ENCODE data around the gene MCL1. TPM values are rescaled to one million over a fixed set of nuclear protein-coding genes. Genes with fewer than 3 reads are reported as not detected.
"Not testable (repeated sequence)": the region's sequence is repeated elsewhere in the genome, so short reads cannot be mapped to it uniquely, and the experiment has no call there.

MCL1 gene
- polyA plus RNA-seq, 3 donors = 165 to 212 (median 189) TPM

- DNase-seq (ENCODE audit: extremely low read depth in 1 of 11, low read depth in 9 of 11, low spot score in 4 of 11) = no peak
Observed at GRCh38 chr1:150576794-150577556, 2.4 kb downstream of the MCL1 start.

- DNase-seq (ENCODE audit: extremely low read depth in 1 of 11, low read depth in 9 of 11, low spot score in 4 of 11) = no peak
Observed at GRCh38 chr1:150576367-150576711, 3.1 kb downstream of the MCL1 start.

DNA sequence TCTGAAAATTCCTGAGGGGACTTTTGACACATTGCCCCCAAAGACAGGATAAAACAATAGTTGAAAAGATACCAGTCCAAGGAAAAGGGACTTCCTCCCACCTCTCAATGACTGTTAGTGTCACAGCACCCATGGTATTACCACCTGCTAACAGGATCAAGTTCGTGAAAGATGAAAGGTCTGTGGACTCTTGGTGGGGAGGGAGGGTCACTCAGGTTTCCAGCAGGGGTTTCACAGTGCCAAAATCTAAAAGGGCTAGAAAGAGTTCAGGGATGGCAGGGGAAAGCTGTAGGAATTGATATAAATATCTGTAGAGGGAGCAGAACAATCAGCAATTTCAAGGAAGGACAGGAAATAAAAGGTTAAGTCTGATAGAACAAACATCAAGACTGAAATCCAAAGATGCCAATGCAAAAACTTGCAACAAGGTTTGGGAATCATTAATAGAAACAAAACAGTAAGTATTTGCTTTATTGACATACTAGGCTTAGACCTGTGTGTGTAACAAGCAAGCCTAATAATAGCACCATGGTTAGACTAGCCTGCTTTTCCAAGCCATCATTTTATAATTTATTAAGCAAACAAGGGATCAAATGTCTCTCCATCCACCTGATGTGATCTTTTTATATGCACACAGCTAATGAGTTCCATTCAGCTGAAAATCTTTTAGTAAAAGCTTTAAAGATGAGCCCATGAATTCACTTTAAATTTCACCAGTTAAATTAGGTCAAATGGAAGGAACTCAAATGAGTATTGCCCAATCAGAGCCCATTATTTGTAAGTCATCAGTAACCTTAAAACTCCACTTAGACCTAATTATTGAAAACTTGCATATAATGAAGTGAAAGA is 3.7 kb downstream of the MCL1 start:
- DNase-seq (ENCODE audit: extremely low read depth in 1 of 11, low read depth in 9 of 11, low spot score in 4 of 11) = no peak

DNA sequence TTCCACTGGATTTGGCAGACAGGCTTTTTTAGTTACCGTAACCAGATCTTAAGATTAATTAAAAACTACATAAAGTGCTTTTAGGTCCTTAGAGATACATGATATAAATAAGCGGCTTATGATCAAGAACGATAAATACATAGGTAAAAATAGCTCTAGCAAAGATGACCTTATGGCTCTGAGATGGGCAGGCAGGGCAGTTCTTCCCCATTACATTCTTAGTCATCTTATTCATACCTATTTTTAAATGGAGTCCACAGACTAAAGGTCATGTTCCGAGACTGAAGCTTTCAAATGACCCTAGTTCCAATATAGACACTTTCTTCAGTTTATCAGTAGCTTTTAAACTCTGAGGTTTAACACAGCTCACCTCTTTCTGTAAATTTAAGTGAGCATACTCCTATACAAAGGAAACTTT is 4.3 kb downstream of the MCL1 start:
- DNase-seq (ENCODE audit: extremely low read depth in 1 of 11, low read depth in 9 of 11, low spot score in 4 of 11) = no peak

DNA sequence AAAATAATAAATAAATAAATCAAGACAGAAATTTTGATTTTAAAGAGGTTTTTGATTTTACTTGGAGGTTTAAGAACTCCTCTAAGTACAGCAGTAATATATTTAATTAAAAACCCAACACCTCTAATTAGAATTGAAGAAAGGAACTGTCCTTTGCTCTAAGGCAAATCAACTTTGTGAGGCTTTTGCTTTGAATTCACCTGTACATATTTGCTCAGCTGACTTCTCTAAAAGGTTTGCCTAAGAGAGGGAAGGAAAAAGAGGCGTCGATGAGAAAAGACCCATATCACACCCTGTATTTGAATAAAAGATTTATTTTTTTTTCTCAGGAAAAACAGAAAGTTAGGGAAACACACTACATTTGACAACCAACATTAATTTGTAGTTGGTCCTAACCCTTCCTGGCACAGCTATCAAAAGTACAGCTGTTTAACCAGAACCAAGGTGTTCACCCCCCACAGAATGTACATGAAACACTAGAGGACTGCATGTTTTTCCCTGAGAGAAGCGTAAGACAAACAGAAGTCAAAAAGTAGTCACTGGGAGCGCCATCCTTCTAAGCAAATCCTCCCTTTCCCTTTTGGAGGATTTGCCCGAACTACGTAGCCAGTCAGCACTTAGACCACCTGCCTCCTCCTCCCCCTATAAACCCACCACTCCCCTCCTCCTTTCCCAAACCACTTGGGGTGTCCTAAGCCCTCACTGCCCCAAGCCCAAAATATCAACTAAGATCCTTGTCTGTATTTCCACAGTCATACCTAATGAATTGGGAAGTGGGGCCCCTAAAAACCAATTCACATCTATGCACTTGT is 4.9 kb downstream of the MCL1 start:
- no peak for DNase-seq (ENCODE audit: extremely low read depth in 1 of 11, low read depth in 9 of 11, low spot score in 4 of 11)

DNA sequence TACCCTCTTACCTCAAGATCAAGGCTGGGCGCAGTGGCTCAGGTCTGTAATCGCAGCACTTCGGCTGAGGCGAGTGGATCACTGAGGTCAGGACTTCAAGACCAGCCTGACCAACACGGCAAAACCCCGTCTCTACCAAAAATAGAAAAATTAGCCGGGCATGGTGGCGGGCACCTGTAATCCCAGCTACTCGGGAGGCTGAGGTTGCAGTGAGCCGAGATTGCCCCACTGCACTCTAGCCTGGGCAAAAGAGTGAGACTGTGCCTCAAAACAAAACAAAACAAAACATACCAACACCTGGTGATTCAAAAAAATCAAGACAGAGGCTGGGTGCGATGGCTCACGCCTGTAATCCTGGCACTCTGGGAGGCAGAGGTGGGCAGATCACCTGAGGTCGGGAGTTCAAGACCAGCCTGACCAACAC is 5.8 kb downstream of the MCL1 start:
- DNase-seq (ENCODE audit: extremely low read depth in 1 of 11, low read depth in 9 of 11, low spot score in 4 of 11) = not testable (repeated sequence)

DNA sequence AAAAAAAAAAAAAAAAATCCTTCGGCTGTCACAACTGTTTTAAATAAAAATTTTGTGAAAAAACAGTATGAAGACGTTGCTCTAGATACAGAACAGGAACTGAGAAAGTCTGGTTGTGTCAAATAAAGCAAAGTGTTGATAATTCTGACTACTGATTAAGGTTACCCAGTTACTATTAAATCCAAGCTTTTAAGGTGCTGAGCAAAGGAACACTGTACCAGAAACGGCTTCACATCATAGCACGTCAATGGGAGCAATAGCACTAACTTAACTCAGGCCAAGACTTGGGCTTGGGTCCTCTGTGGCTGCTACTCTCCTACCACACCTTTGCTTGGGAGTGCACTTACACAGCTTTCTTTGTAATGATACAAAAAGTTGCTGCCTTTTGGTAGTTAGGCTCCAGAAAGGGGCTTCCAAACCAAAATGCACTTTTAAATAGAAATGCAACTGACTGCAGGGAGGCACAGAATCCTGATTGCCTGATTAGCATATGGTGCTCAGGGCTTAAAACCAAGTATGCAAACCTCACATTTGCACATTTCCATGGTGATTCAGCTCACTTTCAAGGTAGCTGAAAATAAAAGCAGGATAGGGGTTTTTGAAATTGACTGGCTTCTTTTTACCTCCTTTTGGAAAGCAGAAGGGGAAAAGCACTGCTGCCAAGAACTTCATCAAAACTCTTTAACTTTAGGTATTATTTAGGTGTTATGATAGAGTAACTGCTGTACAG is 6.3 kb downstream of the MCL1 start:
- DNase-seq (ENCODE audit: extremely low read depth in 1 of 11, low read depth in 9 of 11, low spot score in 4 of 11) = no peak

GRCh38 chr1:150568594-150568966 is 10.8 kb downstream of the MCL1 start:
- DNase-seq (ENCODE audit: extremely low read depth in 1 of 11, low read depth in 9 of 11, low spot score in 4 of 11) = no peak

DNA sequence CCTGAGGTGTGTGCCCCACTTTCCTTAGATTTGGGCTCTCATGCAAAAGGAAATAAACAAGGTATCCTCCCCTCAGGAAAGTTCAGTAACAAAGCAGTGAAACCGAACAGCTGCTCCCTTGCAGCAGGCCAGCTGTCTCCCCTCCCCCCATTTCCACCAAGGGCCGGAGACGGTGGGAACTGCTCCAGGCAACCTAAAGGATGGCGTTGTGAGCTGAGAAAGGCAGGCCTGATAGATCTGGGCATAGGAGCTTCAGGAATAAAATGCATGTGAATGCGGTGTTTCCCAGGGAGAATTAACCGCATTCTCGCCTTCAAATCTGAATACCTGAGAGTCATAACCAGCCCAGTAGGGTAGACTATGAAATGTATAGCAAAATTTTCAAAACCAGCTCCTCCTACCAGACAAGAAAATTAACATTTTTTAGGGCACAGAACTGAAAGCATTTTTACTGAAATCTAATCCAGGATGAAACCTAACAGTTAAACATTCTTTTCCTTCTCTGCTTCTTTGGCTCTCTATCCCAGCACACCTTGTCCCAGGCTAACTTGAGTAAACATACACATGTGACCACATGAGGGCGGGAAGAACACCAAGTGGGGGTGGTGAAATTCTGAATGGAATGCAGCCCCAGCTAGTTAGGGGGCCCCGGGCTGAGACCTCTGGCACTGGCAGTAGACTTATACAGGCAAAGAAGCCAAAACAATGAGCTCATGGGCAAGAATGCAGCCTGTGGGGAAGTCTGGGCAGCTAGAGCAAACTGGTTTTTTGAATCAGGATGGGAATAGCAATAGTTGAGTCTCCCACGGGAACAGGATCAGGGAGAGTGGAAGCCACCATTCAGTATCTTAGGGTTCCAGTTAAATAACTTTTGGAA is 11.5 kb downstream of the MCL1 start:
- DNase-seq (ENCODE audit: extremely low read depth in 1 of 11, low read depth in 9 of 11, low spot score in 4 of 11) = peak in 8 of 11 donors; percentile 78 to 92 (median 86)

DNA sequence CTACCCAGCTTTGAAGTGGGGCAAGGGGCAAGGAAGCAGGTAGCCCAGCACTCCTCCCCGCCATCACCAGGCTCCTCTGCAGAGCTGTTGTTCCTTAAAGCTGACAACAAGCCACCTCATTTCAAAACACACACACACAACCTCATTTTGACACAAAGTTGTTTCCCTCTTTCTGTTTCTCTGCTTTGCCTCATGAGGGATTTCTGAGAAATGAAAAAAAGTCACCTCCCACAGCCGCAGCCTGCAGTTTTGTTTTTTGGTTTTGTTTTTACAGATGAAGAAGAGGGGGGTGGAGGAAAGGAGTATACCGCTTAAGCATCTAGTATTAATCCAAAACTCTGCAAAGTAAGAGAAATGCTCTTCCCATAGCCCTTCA is 12.1 kb downstream of the MCL1 start:
- no peak for DNase-seq (ENCODE audit: extremely low read depth in 1 of 11, low read depth in 9 of 11, low spot score in 4 of 11)

- DNase-seq (ENCODE audit: extremely low read depth in 1 of 11, low read depth in 9 of 11, low spot score in 4 of 11) = no peak
Observed at GRCh38 chr1:150566589-150567340, 12.6 kb downstream of the MCL1 start.

DNA sequence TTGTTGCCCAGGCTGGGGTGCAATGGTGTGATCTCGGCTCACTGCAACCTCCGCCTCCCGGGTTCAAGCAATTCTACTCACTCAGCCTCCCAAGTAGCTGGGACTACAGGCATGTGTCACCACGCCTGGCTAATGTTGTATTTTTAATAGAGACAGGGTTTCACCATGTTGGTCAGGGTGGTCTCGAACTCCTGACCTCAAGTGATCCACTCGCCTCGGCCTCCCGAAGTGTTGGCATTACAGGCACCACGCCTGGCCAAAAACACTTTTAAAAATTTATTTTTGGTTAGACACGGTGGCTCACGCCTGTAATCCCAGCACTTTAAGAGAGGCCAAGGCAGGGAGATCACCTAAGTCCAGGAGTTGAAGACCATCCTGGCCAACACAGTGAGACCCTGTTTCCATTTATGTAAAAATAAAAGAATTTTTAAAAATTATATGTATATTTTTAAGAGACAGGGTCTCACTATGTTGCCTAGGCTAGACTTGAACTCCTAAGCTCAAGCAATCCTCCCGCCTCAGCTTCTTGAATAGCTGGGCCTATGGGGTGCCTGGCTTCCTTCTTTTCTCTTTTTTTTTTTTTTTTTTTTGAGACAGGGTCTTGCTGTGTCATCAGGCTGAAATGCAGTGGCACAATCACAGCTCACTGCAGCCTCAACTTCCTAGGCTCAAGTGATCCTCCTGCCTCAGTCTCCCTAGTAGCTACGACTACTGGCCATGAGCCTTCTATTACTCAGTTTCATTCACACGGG is 14.0 kb downstream of the MCL1 start:
- not testable (repeated sequence) for DNase-seq (ENCODE audit: extremely low read depth in 1 of 11, low read depth in 9 of 11, low spot score in 4 of 11)

DNA sequence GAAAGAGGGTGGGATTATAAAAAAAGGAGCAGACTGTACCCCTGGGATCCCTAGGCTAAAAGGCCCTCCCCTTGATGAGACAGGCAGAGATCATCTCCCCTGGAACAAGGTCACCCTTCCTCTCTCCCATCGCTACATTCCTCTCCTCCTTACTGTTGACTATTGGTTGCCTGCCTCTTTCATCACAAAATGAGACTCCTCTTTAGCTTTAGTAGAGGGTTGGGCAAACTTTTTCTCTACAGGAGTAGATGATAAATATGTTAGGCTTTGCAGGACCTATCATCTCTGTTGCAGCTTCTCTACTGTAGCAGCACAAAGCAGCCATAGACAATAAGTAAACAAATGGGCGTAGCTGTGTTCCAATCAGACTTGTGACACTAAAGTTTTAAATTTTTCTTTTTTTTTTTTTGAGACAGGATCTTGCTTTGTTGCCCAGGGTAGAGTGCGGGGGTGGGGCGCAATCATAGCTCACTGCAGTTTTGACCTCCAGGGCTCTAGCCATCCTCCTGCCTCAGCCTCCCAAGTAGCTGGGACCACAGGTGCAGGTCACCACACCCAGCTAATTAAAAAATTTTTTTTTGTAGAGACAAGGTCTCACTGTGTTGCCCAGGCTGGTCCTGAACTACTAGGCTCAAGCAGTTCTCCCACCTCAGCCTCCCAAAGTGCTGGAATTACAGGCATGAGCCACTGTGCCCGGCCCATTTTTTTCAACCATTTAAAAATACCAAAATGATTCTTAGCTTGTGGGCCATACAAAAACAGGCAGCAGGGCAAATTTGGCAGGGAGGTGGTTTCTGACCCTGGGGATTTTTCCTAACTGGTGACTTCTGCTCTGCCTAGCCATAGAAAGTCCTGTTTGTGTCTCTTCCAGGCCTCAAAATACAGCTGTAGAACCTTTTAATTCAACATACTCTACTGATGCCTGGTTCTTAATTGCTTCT is 15.1 kb downstream of the MCL1 start:
- no peak for DNase-seq (ENCODE audit: extremely low read depth in 1 of 11, low read depth in 9 of 11, low spot score in 4 of 11)

DNA sequence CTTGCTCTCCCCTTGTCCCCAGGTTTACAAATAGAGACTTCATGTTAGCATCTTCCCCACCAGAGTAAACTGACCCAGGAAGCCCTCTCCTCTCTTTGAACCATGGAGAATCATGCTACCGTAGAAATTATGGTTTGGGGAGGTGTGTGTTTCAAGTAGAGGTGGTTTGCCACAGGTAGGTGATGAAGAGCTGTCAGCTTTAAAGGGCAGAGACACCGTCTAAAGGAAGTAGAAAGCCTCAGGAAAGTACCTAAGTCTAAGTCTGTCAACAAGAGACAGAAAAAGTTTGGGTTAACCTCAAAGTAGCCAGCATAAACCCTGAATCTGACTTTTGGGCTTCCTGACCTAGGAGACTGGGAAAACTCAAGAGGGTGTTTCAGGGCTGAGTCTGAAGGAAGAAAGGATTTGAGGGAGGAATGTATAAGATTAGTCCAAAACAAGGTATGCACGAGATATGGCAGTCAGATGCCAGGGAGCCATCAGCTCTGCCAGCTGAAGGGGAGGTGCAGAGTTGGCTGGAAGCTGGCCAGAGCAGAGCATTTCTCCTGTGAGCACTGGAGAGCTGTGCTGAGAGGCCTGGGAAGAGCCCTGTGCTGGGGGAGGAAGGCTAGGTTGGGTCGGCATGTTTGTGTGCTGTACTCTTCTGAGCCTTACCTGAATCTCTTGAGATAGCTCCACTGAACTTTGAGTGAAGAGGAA is 15.9 kb downstream of the MCL1 start:
- no peak for DNase-seq (ENCODE audit: extremely low read depth in 1 of 11, low read depth in 9 of 11, low spot score in 4 of 11)
